COLO668 (cell line): Measurements from ENCODE around the gene GBP4.
"Not testable (repeated sequence)": the region's sequence is repeated elsewhere in the genome, so short reads cannot be mapped to it uniquely, and the experiment has no call there.

Experiments used
- DNase-seq: peaks from one replicate; lab custom pipeline; 2025; ENCODE audit not compliant: unreplicated experiment; lab: John Stamatoyannopoulos, UW

The GBP4 gene

GRCh38 chr1:89198491-89199072, at the start of gene GBP4:
TSS of gene GBP4 (minus strand) at chr1:89198942. CDS start at chr1:89198834, 108 bp downstream.
- DNase-seq, result no peak

- DNase-seq, result no peak
These were observed 44.3 kb upstream of the GBP4 start for GRCh38 chr1:89243046-89243445.

GRCh38 chr1:89221341-89221740, 22.6 kb upstream of the GBP4 start:
- DNase-seq, result no peak

GRCh38 chr1:89219851-89220250, 21.1 kb upstream of the GBP4 start:
- not testable (repeated sequence) for DNase-seq

GRCh38 chr1:89218941-89219340, 20.2 kb upstream of the GBP4 start:
- DNase-seq, result not testable (repeated sequence)

- no peak for DNase-seq
These were observed 14.6 kb upstream of the GBP4 start for GRCh38 chr1:89213347-89213746.

- no peak for DNase-seq
These were observed 12.4 kb upstream of the GBP4 start for GRCh38 chr1:89211035-89211634.

- DNase-seq, result no peak
These were observed 7.6 kb upstream of the GBP4 start for GRCh38 chr1:89206373-89206772.

- DNase-seq, result no peak
These were observed 4.4 kb upstream of the GBP4 start for GRCh38 chr1:89203166-89203565.

- no peak for DNase-seq
These were observed 2.5 kb upstream of the GBP4 start for GRCh38 chr1:89201106-89201794.

GRCh38 chr1:89200663-89201062, 1.9 kb upstream of the GBP4 start:
- DNase-seq, result no peak

GRCh38 chr1:89199525-89200031, 836 bp upstream of the GBP4 start:
- DNase-seq, result no peak

GRCh38 chr1:89198081-89198480, 661 bp downstream of the GBP4 start:
- DNase-seq, result no peak

GRCh38 chr1:89195476-89195875, 3.3 kb downstream of the GBP4 start:
- DNase-seq, result no peak

GRCh38 chr1:89191314-89191713, 7.4 kb downstream of the GBP4 start:
- no peak for DNase-seq

- DNase-seq, result no peak
These were observed 8.7 kb downstream of the GBP4 start for GRCh38 chr1:89190017-89190416.

GRCh38 chr1:89179343-89179742, 19.4 kb downstream of the GBP4 start:
- DNase-seq, result no peak

GRCh38 chr1:89176971-89177370, 21.8 kb downstream of the GBP4 start:
- DNase-seq, result no peak

- no peak for DNase-seq
These were observed 23.0 kb downstream of the GBP4 start, which contains the start of gene GBP7 for GRCh38 chr1:89175601-89176256. TSS of gene GBP7 (minus strand) at chr1:89176003. CDS start at chr1:89171935, 4,068 bp downstream.

GRCh38 chr1:89174491-89174890, 24.3 kb downstream of the GBP4 start:
- no peak for DNase-seq

GRCh38 chr1:89172468-89173143, 26.1 kb downstream of the GBP4 start:
- DNase-seq, result no peak
